IMR-90 (cell line): ENCODE measurements around the gene ERICH3. TPM values are rescaled to one million over a fixed set of nuclear protein-coding genes. Genes with fewer than 3 reads are reported as not detected.

Experiments
- ATAC-seq: fragments of 200-7000 bp; cut with Tn5 transposase; 2 replicates; pipeline ENCODE4 v1.9.1; 2020; ENCODE audit warnings: low read depth, mild to moderate bottlenecking, moderate library complexity
- BruUV-seq: library from RNA; stranded (reverse); fragments of 400-500 nt; replicated peaks from 2 replicates; lab custom pipeline; 2021; lab: Mats Ljungman, UMichigan
- CTCF ChIA-PET: fragments of 300-600 bp; formaldehyde crosslinking; extraction: SDS; loops from one replicate; lab custom pipeline; 2021; ENCODE audit warnings: antibody characterized with exemption; lab: Yijun Ruan, JAX
- POLR2A ChIA-PET: fragments of 300-600 bp; sonication (Branson Sonifier 250); formaldehyde crosslinking; loops from one replicate; lab custom pipeline; 2022; ENCODE audit warnings: antibody characterized with exemption; ENCODE audit not compliant: unreplicated experiment; lab: Charles Lee
- DNase-seq: peaks from one replicate; pipeline ENCODE4 v3.0.0; 2013
- H2AFZ ChIP-seq: replicated peaks from 2 replicates; pipeline ENCODE3; 2013; ENCODE audit warnings: low read length, mild to moderate bottlenecking; ENCODE audit not compliant: poor library complexity
- H2AK5ac ChIP-seq: 2 replicates; pipeline ENCODE4 v1.6.1; 2013; ENCODE audit warnings: low read depth, low read length, inconsistent platforms
- H2AK9ac ChIP-seq: replicated peaks from 2 replicates; pipeline ENCODE3; 2013; ENCODE audit warnings: mild to moderate bottlenecking, low read depth, low read length, moderate library complexity; ENCODE audit not compliant: poor library complexity
- H2BK120ac ChIP-seq: 2 replicates; pipeline ENCODE4 v1.6.1; 2013; ENCODE audit warnings: low read depth, low read length, inconsistent platforms
- H2BK15ac ChIP-seq: 3 replicates; pipeline ENCODE4 v1.6.1; 2013; ENCODE audit warnings: low read depth, low read length, inconsistent platforms
- H2BK20ac ChIP-seq: 2 replicates; pipeline ENCODE4 v1.6.1; 2013; ENCODE audit warnings: low read depth, mild to moderate bottlenecking, inconsistent platforms, low read length, moderate library complexity
- H2BK5ac ChIP-seq: 2 replicates; pipeline ENCODE4 v1.6.1; 2013; ENCODE audit warnings: mild to moderate bottlenecking, low read depth, low read length, inconsistent platforms; ENCODE audit not compliant: poor library complexity, severe bottlenecking
- H3K14ac ChIP-seq: replicated peaks from 2 replicates; pipeline ENCODE4 v1.6.1; 2013; ENCODE audit warnings: low read depth, low read length, inconsistent platforms
- H3K18ac ChIP-seq: 2 replicates; pipeline ENCODE4 v1.6.1; 2013; ENCODE audit warnings: low read depth, low read length, control low read depth
- H3K23ac ChIP-seq: 2 replicates; pipeline ENCODE4 v1.6.1; 2013; ENCODE audit warnings: low read depth, low read length, inconsistent platforms
- H3K27ac ChIP-seq: 2 replicates; pipeline ENCODE4 v1.5.1; 2013; ENCODE audit warnings: mild to moderate bottlenecking, control low read depth, low read length; ENCODE audit not compliant: insufficient read depth
- H3K27me3 ChIP-seq: 2 replicates; pipeline ENCODE4 v1.6.1; 2013; ENCODE audit warnings: low read length; ENCODE audit not compliant: control insufficient read depth, insufficient read depth
- H3K36me3 ChIP-seq: 2 replicates; pipeline ENCODE4 v1.6.1; 2013; ENCODE audit warnings: low read length, mixed read lengths; ENCODE audit not compliant: control insufficient read depth, insufficient read depth
- H3K4ac ChIP-seq: 2 replicates; pipeline ENCODE4 v1.6.1; 2013; ENCODE audit warnings: low read depth, low read length, inconsistent platforms
- H3K4me1 ChIP-seq: 2 replicates; pipeline ENCODE4 v1.6.1; 2013; ENCODE audit warnings: low read length, mixed read lengths; ENCODE audit not compliant: control insufficient read depth, insufficient read depth
- H3K4me2 ChIP-seq: 2 replicates; pipeline ENCODE4 v1.6.1; 2013; ENCODE audit warnings: low read depth, mild to moderate bottlenecking, control low read depth, low read length, moderate library complexity
- H3K4me3 ChIP-seq: 2 replicates; pipeline ENCODE4 v1.5.1; 2013; ENCODE audit warnings: low read depth, mild to moderate bottlenecking, control low read depth, low read length, moderate library complexity; ENCODE audit not compliant: insufficient read depth
- H3K56ac ChIP-seq: 2 replicates; pipeline ENCODE4 v1.6.1; 2013; ENCODE audit warnings: low read length, inconsistent platforms; ENCODE audit not compliant: insufficient read depth; ENCODE audit errors: extremely low read depth
- H3K79me1 ChIP-seq, 2 experiments: 2 replicates each; pipeline ENCODE4 v1.6.1; 2013; ENCODE audit warnings: low read length in 2 of 2, inconsistent platforms in 1 of 2, low read depth in 1 of 2
- H3K9ac ChIP-seq: 2 replicates; pipeline ENCODE4 v1.6.1; 2013; ENCODE audit warnings: low read depth, low read length, control low read depth
- H3K9me1 ChIP-seq: 2 replicates; pipeline ENCODE4 v1.6.1; 2013; ENCODE audit warnings: low read length, inconsistent platforms; ENCODE audit not compliant: insufficient read depth
- H3K9me3 ChIP-seq: 2 replicates; pipeline ENCODE4 v1.6.1; 2013; ENCODE audit warnings: low read length; ENCODE audit not compliant: control insufficient read depth, insufficient read depth
- H4K20me1 ChIP-seq: 2 replicates; pipeline ENCODE4 v1.6.1; 2013; ENCODE audit warnings: low read length, inconsistent platforms; ENCODE audit not compliant: insufficient read depth
- H4K5ac ChIP-seq: 2 replicates; pipeline ENCODE4 v1.6.1; 2013; ENCODE audit warnings: mild to moderate bottlenecking, low read depth, low read length, control low read depth
- H4K8ac ChIP-seq, 2 experiments: 2 replicates each; pipeline ENCODE4 v1.6.1; 2013; ENCODE audit warnings: low read depth in 2 of 2, low read length in 2 of 2, control low read depth in 1 of 2, inconsistent platforms in 1 of 2
- H4K91ac ChIP-seq: 2 replicates; pipeline ENCODE4 v1.6.1; 2013; ENCODE audit warnings: low read depth, low read length, inconsistent platforms; ENCODE audit not compliant: insufficient read depth
- CHD1 ChIP-seq: IDR thresholded peaks from 2 replicates; pipeline ENCODE4 v1.6.1; 2012; ENCODE audit warnings: low read depth, low read length, improper control_type of control experiment
- CTCF ChIP-seq: conservative IDR thresholded peaks from 2 replicates; pipeline ENCODE4 v1.5.1; 2012; ENCODE audit warnings: mild to moderate bottlenecking, low read depth, low read length, improper control_type of control experiment
- ELK1 ChIP-seq: fragments of 150-350 bp; IDR thresholded peaks from 2 replicates; pipeline ENCODE4 v1.6.1; 2016; ENCODE audit warnings: low read depth, mild to moderate bottlenecking, low read length, moderate library complexity, borderline replicate concordance
- MAZ ChIP-seq: IDR thresholded peaks from 2 replicates; pipeline ENCODE4 v1.6.1; 2012; ENCODE audit warnings: low read depth, mild to moderate bottlenecking, low read length, improper control_type of control experiment, moderate library complexity, borderline replicate concordance
- RAD21 ChIP-seq: IDR thresholded peaks from 2 replicates; pipeline ENCODE4 v1.6.1; 2012; ENCODE audit warnings: low read length, improper control_type of control experiment
- RFX5 ChIP-seq: IDR thresholded peaks from 2 replicates; pipeline ENCODE4 v1.8.0; 2012; ENCODE audit warnings: low read depth, mild to moderate bottlenecking, low read length, moderate library complexity
- WGBS, 2 experiments: methylation state at CpG; one replicate each; pipeline versions ENCODE4 v1.1.5 to v1.1.7; 2013; ENCODE audit warnings: missing lambda C conversion rate in 2 of 2; ENCODE audit not compliant: insufficient read length in 1 of 2; ENCODE audit errors: extremely low coverage in 2 of 2; 5-methylcytosine and 5-hydroxymethylcytosine counted together
- dilution Hi-C: fragments of 300-500 bp; cut with HindIII; formaldehyde crosslinking; loops from one replicate; pipeline ENCODE4 v1.14.3; 2018; ENCODE audit warnings: low sequenced_read_pairs; ENCODE audit not compliant: unreplicated experiment
- in situ Hi-C: fragments of 300-500 bp; cut with MboI; formaldehyde crosslinking; loops from 3 replicates; pipeline ENCODE4 v1.14.3; 2019; ENCODE audit warnings: low sequenced_read_pairs, inconsistent platforms, mixed read lengths
- intact Hi-C: fragments of 100-400 bp; cut with micrococcal nuclease; formaldehyde crosslinking; loops from 2 replicates; pipeline ENCODE4 v1.10.0; 2022
- polyA plus RNA-seq, 3 experiments: library from polyadenylated mRNA; depleted of rRNA; stranded (reverse); fragments of >200 nt; gene quantifications; 2 replicates each; pipeline ENCODE4 v1.2.3, GENCODE V29; 2012; ENCODE audit warnings: low replicate concordance in 1 of 3
- total RNA-seq: library from RNA; depleted of rRNA; stranded (reverse); fragments of >200 nt; gene quantifications from 2 replicates; pipeline ENCODE4 v1.2.3, GENCODE V29; 2012

The ERICH3 gene
- total and polyA plus RNA-seq, 2 of the 4 experiments (the other 2 are of a cell fraction), result not detected

DNA sequence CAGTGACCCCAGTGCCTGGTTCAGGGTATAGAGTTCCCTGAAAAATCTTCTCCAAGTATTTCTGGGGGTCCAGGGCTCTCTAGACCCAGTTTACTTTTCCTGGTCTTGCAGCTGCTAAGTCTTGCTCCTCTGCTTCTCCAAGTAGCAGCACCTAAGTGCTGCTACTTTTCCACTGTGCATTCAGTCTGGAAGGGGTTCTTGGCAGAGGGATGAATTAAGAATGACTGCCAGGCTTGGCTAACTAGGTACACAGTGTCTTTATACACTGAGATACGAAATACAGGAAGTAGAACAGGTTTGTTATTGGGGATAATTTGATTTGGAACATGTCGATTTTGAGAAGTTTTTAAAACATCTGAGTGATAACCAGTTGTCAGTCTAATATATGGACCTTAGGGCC is 24.2 kb upstream of the ERICH3 start:
- intact Hi-C loops (loop anchor here (10.0 kb wide), 1 partner anchor 193 kb away; no protein-coding TSS in a partner anchor), in situ Hi-C loops (no loop called here), dilution Hi-C loops (no loop called here)
- ATAC-seq (no peak), DNase-seq (no peak)
- Histone ChIP-seq H2BK5ac (no peak overlapping the region), H2BK20ac (no peak overlapping the region), H3K9ac (no peak overlapping the region), H3K9me1 (no peaks in the 10 kb centered on the region), H3K18ac (no peak overlapping the region), H4K8ac (no peak overlapping the region), H2BK120ac (no peak overlapping the region), H3K27ac (no peak overlapping the region), H3K27me3 (no peaks in the 10 kb centered on the region), H2BK15ac (no peak overlapping the region), H3K4me2 (no peak overlapping the region), H3K14ac (no peak overlapping the region), H3K36me3 (no peaks in the 10 kb centered on the region), H4K91ac (no peak overlapping the region), H3K4ac (no peak overlapping the region), H3K56ac (no peak overlapping the region), H3K4me3 (no peak overlapping the region), H3K4me1 (no peaks in the 10 kb centered on the region), H2AK9ac (no peak overlapping the region), H4K20me1 (no peaks in the 10 kb centered on the region), H3K9me3 (no peaks in the 10 kb centered on the region), H4K5ac (no peak overlapping the region), H2AK5ac (no peak overlapping the region), H3K79me1 (no peaks in the 10 kb centered on the region), H3K23ac (no peak overlapping the region), H2AFZ (no peak overlapping the region)
- TF ChIP-seq MAZ (no peak), RFX5 (no peak), RAD21 (no peak), CTCF (no peak), CHD1 (no peak), ELK1 (no peak)
- no TSS peak for BruUV-seq
- ChIA-PET CTCF (interaction anchor here (1.3 kb wide), 1 partner anchor 8 kb away, joined by 6 read pairs; no protein-coding TSS in a partner anchor), POLR2A (no interaction called here)
- 80% methylated on average over 1 of the region's 2 CpGs; no CpG with 5 or more reads in 1 of the 2 experiments for WGBS, 2 experiments
